Fibroblast of lung (primary cell): ENCODE data around the gene PFKM. TPM values are rescaled to one million over a fixed set of nuclear protein-coding genes. Genes with fewer than 3 reads are reported as not detected.

Experiments
- DNase-seq, 2 donors: peaks; one replicate each; pipeline versions ENCODE4 v3.0.0 to v3.0.0-alpha.2; 2010; ENCODE audit warnings: low read depth in 2 of 2
- H2AFZ ChIP-seq: 2 replicates; pipeline ENCODE4 v1.5.1; 2012; ENCODE audit warnings: low read length, control low read depth, inconsistent platforms
- H3K27ac ChIP-seq: 2 replicates; pipeline ENCODE4 v1.5.1; 2011; ENCODE audit warnings: low read length, control low read depth; ENCODE audit not compliant: insufficient read depth
- H3K27me3 ChIP-seq: 2 replicates; pipeline ENCODE4 v1.5.1; 2011; ENCODE audit warnings: mild to moderate bottlenecking, low read length; ENCODE audit not compliant: control insufficient read depth, insufficient read depth
- H3K36me3 ChIP-seq: 2 replicates; pipeline ENCODE4 v1.5.1; 2011; ENCODE audit warnings: low read length; ENCODE audit not compliant: control insufficient read depth, insufficient read depth
- H3K4me1 ChIP-seq: 2 replicates; pipeline ENCODE4 v1.5.1; 2011; ENCODE audit warnings: low read length; ENCODE audit not compliant: control insufficient read depth, insufficient read depth; ENCODE audit errors: extremely low read depth
- H3K4me2 ChIP-seq: 2 replicates; pipeline ENCODE4 v1.5.1; 2011; ENCODE audit warnings: low read length, control low read depth; ENCODE audit not compliant: insufficient read depth; ENCODE audit errors: extremely low read depth
- H3K4me3 ChIP-seq, 4 experiments: fragments of 200-600 bp in 1 of 4; sonication (generic) in 1 of 4; replicated peaks in 1 of 4; 2 replicates each; pipeline ENCODE4 v1.5.1; 2011 to 2016; ENCODE audit warnings: low read length in 4 of 4, low read depth in 3 of 4, mild to moderate bottlenecking in 3 of 4, control low read depth in 2 of 4, inconsistent platforms in 1 of 4, mixed read lengths in 1 of 4; ENCODE audit not compliant: insufficient read depth in 1 of 4; ENCODE audit errors: control extremely low read depth in 1 of 4
- H3K79me2 ChIP-seq: 2 replicates; pipeline ENCODE4 v1.5.1; 2012; ENCODE audit warnings: mild to moderate bottlenecking, low read length, inconsistent platforms; ENCODE audit not compliant: control insufficient read depth, insufficient read depth
- H3K9ac ChIP-seq: 2 replicates; pipeline ENCODE4 v1.5.1; 2011; ENCODE audit warnings: mild to moderate bottlenecking, low read length, control low read depth; ENCODE audit not compliant: insufficient read depth
- H3K9me3 ChIP-seq: 2 replicates; pipeline ENCODE4 v1.5.1; 2012; ENCODE audit warnings: low read depth, low read length; ENCODE audit not compliant: control insufficient read depth, insufficient read depth
- H4K20me1 ChIP-seq: 2 replicates; pipeline ENCODE4 v1.5.1; 2011; ENCODE audit warnings: low read length; ENCODE audit not compliant: control insufficient read depth, insufficient read depth; ENCODE audit errors: extremely low read depth
- CTCF ChIP-seq, 2 donors: IDR thresholded peaks in 1 of 2; conservative IDR thresholded peaks in 1 of 2; 1 replicate in 1 of 2; 2 replicates in 1 of 2; pipeline ENCODE4 v1.5.1; 2011 to 2012; ENCODE audit warnings: low read length in 2 of 2, control low read depth in 1 of 2, inconsistent platforms in 1 of 2, low read depth in 1 of 2, mild to moderate bottlenecking in 1 of 2
- EZH2 ChIP-seq: IDR thresholded peaks from 2 replicates; pipeline ENCODE4 v1.5.1; 2012; ENCODE audit warnings: low read length, control low read depth, mild to moderate bottlenecking; ENCODE audit errors: missing control alignments
- polyA plus RNA-seq, 2 donors: library from polyadenylated mRNA; depleted of rRNA in 1 of 2; stranded (reverse) in 1 of 2; unstranded in 1 of 2; fragments of >200 nt; gene quantifications; 2 replicates each; pipeline ENCODE4 v1.2.1, GENCODE V29; 2011 to 2012; ENCODE audit warnings: missing spikeins in 1 of 2
- total RNA-seq: library from RNA; depleted of rRNA; stranded (reverse); fragments of >200 nt; gene quantifications from 2 replicates; pipeline ENCODE4 v1.2.1, GENCODE V29; 2014

PFKM gene
- total and polyA plus RNA-seq, 2 donors (not counting 1 experiment from before 2014, with no cell fraction given): 88.4 to 98.9 TPM

- DNase-seq: peak in 1 of 2 donors; percentile 54
These were observed 40.9 kb downstream of the PFKM start for GRCh38 chr12:48160046-48160445.

GRCh38 chr12:48160807-48161206 is 41.6 kb downstream of the PFKM start:
- Histone ChIP-seq H3K4me2 (no peak overlapping the region), H3K4me1 (peaks cover 2% of the 10 kb centered on the region), H3K9me3 (no peaks in the 10 kb centered on the region), H3K27ac (no peak overlapping the region), H3K27me3 (no peaks in the 10 kb centered on the region), H3K79me2 (peaks cover 11% of the 10 kb centered on the region), H3K36me3 (no peaks in the 10 kb centered on the region), H2AFZ (no peak overlapping the region), H3K4me3 (no peak overlapping the region), H4K20me1 (no peaks in the 10 kb centered on the region), H3K9ac (no peak overlapping the region)
- peak in 1 of 2 donors; percentile 33 for DNase-seq
- TF ChIP-seq CTCF (conservative IDR thresholded peaks at IDR 0.05 in 1 of 2, IDR thresholded peaks at IDR 0.05 in 1 of 2; ENCODE audit: low read depth in 1 of 2, low read length in 2 of 2) (no peak), EZH2 (no peak)

More at GRCh38 chr12:48160046-48160445, 40.9 kb downstream of the PFKM start:
- no peak overlapping the region for H3K4me3 ChIP-seq
- no peak overlapping the region for H3K27ac ChIP-seq
- no peaks in the 10 kb centered on the region for H3K36me3 ChIP-seq
- no peak overlapping the region for H3K4me2 ChIP-seq
- H3K9me3 ChIP-seq: no peaks in the 10 kb centered on the region
- TF ChIP-seq CTCF (conservative IDR thresholded peaks at IDR 0.05 in 1 of 2, IDR thresholded peaks at IDR 0.05 in 1 of 2; ENCODE audit: low read depth in 1 of 2, low read length in 2 of 2) (no peak), EZH2 (no peak)
- H4K20me1 ChIP-seq: no peaks in the 10 kb centered on the region
- no peaks in the 10 kb centered on the region for H3K27me3 ChIP-seq
- H2AFZ ChIP-seq: no peak overlapping the region
- peaks cover 11% of the 10 kb centered on the region for H3K79me2 ChIP-seq
- H3K4me1 ChIP-seq: peaks cover 2% of the 10 kb centered on the region
- no peak overlapping the region for H3K9ac ChIP-seq

- Histone ChIP-seq H3K79me2 (no peaks in the 10 kb centered on the region), H3K4me2 (no peak overlapping the region), H3K9me3 (no peaks in the 10 kb centered on the region), H3K4me3 (no peak overlapping the region), H4K20me1 (no peaks in the 10 kb centered on the region), H3K36me3 (no peaks in the 10 kb centered on the region), H3K27ac (no peak overlapping the region), H3K4me1 (no peaks in the 10 kb centered on the region), H2AFZ (no peak overlapping the region), H3K9ac (no peak overlapping the region), H3K27me3 (no peaks in the 10 kb centered on the region)
- no peak for TF ChIP-seq CTCF (conservative IDR thresholded peaks at IDR 0.05 in 1 of 2, IDR thresholded peaks at IDR 0.05 in 1 of 2; ENCODE audit: low read depth in 1 of 2, low read length in 2 of 2)
- no peak for TF ChIP-seq EZH2
- DNase-seq: no peak
These were observed 44.1 kb downstream of the PFKM start for GRCh38 chr12:48163150-48163747.
